ENCODE data around the gene ZWILCH.
"Not testable (repeated sequence)": the region's sequence is repeated elsewhere in the genome, so short reads cannot be mapped to it uniquely, and the experiment has no call there.

The ZWILCH gene

DNA sequence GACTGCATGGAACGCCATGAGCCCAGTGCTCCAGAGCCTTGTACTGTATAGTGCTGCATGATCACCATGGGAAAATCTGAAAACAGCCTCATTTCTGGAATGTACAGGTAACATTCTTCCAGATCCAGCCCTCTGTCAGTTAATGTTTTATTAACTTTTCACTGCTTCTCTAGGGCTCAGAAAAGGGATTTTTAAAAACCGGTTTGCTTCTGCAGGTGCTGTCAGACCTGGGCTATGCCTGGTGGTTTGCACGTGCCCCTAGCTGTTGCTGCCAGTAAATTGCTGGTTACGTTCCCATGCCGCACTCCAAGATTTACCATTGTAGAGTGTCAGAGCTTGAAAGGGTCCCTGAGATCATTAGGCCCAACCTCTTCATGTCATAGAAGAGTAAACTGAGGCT, 16.6 kb upstream of the ZWILCH start:
- no peak for DNase-seq

DNA sequence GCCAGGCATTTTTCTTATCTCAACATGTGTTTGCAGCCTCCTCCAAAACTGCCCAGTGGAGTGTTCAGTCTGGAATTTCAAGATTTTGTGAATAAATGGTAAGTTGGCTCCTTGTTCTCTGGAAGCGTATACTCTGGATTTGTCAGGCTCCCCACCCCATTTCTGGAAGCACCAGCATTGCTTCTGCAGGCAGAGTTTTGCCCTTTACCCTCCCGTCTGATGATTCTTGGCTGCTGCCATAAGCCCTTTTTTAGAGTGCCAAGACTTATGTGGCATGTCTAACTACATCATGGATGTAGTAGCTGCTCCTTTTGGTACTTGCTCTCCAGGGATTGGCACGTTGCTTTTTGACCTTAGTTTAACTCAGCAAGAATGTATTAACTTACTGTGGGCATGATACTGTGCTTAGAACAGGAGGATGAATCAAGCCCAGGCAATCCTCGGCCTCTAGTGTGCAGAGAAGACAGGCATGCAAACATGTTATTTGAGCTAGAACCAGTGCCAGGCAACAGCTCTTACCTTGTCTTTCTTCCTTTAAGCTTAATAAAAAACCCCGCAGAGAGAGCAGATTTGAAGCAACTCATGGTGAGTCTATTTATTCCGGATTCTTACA, 15.8 kb upstream of the ZWILCH start:
- no peak for DNase-seq

DNA sequence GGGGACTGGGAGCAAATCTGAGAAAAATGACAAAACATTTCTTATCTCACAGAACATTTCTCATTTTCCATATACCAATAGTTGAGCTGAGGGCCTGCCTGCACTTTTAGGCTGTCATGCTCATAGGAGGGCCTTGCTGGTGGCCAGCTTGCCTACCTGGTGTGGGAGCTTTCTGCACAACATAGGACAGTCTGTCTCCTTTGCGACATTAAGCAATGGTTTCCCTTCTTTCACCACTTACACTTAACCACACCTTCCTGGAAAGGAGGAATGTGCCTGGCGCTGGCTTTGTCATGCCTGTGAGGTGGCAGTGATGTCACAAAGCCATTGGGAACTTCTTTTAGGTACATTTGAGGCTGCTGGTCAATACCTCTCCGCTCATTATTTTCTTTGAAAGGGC, 13.3 kb upstream of the ZWILCH start:
- no peak for DNase-seq

DNA sequence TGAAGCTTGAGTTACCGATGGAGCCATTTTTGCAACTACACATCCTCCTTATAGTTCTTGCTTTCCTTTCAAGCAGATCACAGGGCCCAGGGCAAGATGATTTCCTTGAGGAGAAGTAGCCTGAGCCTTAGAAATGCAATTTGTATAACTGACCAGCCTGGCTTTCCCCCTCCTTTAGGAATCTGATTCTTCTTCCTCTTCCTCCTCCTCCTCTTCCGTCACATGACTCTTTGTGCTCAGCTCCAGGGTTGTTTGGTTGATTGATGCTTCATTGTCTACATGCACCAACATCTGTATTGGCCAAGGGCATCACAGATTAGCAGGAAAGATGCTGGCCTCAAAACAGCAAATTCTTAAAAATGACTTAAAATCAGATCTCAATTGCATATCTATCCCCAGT, 10.9 kb upstream of the ZWILCH start:
- DNase-seq: no peak

DNA sequence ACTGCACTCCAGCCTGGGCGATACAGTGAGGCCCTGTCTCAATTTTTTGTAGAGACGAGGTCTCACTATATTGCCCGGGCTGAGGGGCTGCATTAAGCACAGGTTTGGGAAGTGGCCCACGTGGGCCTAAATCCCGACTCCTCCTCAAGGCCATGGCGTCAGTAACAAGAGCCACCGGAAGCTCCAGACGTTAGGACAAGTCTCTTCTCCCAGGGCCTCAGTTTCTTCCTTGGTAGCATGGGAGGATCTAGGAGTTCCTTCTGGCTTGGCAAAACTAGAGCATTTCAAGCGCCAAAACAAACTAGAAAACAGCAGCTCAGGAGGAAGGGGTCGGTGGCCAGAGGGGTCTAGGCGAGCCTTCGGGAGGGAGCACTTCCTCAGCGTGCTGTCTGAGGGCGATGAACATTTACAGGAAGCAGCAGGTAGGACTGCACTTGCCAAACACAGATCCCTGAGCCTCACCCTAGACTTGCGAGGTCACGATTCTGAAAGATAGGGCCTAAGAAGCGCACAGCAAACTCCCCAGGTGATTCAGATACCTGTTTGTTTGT, 8.1 kb upstream of the ZWILCH start:
- no peak for DNase-seq

DNA sequence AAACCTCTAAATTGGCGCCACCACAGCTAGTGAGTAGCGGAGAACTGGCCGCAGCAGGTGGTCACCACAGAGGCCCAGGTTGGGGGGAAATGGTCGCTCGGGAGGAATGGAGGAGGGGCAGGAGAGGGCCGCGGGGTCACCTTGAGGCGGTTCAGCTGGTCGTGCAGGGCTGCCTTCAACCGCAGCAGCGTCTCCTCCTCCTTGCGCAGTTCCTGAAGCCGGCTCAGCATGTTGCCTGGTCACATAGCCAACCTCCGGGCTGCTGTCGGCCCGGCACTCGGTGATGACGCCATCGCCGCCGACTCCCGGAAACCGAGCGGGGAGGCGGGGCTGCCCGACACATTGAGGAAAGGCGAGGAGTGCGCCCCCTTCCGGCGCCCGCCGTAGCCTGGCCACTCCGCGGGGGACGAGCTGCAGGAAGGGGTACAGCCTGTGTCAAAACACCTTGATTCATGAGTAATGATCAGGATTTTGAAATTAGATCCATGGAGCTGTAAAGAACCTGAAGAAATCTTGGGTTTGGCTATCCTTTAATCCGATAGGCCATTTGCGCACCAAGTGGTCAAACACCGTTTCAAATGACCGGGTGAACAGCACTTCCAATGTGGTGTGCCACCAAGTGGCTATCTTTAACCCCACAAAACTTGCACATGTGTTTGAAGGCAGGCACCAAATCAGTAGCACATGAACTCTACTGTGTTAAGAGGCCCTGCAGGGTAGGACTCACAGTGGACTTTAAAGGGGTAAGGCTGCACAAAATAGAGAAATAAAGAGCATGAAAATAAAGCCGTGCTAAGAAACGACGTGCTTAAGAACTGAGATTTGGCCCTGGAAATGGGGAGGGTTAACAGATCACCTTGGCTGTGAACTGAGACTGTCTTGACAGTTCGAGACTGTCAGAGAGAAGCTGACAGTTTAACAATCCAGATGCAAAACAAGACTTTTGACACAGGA, 7.3 kb upstream of the ZWILCH start, which contains the start of gene SNAPC5:
SNAPC5 (minus strand) TSS at position 261 of the 954 bp plus-strand sequence; CDS start at position 230, 31 bp downstream.
- peak; percentile 93 for DNase-seq

DNA sequence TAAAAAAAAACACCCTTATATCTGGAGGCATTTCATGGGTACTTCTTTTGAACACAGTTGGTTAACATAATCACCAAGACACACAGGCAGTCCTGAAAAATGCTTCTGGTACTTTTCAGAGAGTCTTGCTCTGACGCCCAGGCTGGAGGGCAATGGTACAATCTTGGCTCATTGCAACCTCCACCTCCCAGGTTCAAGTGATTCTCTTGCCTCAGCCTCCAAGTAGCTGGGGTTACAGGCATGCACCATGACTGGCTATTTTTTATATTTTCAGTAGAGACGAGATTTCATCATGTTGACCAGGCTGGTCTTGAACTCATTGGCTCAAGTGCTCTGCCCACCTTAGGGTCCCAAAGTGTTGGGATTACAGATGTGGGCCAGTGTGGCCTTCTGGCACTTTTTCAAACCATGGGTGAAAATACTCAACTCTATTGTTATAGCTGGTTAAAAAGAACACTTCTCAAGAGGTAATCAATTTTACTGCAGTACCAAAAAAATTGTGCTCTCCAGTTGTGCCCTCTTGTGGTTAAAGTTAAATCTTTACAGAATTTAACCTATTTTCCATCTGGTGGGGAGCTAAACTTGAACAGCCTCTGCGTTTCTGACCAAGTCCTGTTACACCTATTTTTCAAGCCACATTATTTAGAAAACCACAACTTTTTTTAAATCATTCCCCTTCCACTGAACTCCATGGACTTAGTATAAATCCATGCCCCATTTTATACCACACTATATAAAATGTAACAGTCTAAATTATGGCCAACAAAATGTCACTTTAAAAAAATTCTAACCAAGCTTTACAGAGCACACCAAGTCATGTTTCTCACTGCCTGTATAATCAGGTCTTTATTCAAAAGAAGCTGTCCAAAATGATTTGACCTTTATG, 6.4 kb upstream of the ZWILCH start:
- peak; percentile 53 for DNase-seq

DNA sequence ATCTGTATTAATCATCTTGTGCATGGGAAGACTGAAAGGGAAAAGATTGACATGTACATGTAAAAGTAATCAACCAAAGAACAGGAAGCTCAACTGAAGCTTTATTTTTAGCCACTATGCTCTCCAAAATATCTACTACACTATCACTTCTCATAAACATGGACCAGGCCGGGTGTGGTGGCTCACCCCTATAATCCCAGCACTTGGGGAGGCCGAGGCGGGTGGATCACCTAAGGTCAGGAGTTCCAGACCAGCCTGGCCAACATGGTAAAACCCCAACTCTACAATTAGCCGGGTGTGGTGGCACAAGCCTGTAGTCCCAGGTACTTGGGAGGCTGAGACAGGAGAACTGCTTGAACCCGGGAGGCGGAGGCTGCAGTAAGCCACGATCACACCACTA, 4.8 kb upstream of the ZWILCH start:
- DNase-seq: not testable (repeated sequence)

DNA sequence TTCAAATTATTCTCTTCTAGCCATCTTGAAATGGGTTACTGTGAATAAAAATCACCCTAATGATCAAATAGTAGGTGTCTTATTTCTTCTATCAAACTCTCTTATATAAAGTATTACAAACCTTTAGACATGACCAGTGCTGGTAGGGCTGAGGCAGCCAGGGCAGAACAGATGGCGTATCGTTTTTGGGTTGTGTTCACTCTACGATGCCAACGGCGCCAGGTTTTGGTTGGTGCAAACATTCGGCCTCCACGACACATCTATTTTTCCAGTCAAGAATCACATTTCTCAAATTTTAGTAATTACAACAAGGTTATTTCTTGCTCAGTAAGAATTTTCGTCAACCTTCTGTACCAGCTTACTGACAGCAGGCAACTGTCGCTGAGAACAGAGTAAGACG, 2.6 kb upstream of the ZWILCH start:
- no peak for DNase-seq

DNA sequence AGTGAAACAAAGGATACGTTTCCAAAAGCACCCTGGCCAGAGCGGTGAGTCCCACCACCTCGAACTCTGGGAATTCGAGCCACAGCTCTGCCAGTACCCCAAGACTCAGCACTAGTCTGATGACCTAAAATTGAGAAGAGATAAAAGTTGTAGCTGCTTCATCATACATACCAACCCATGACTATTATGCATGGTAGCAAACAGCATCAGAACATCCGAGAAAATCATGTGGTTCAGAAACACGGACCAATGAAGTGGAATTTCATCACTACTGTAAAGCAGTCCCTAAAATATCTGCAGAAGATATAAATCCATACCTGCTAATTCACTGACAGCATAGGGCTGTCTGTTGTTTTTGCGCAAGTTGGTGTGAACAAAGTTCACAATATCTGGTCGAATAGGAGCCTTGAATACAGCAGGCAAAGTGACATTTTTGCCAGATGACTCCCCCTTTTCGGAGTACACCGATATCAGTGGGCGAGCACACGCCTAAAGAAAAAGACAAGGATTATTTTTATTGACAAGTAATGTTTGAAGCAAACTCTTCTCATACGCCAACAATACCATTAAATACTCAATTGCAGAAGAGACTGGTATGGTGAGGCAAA, 2.0 kb upstream of the ZWILCH start:
- not testable (repeated sequence) for DNase-seq

DNA sequence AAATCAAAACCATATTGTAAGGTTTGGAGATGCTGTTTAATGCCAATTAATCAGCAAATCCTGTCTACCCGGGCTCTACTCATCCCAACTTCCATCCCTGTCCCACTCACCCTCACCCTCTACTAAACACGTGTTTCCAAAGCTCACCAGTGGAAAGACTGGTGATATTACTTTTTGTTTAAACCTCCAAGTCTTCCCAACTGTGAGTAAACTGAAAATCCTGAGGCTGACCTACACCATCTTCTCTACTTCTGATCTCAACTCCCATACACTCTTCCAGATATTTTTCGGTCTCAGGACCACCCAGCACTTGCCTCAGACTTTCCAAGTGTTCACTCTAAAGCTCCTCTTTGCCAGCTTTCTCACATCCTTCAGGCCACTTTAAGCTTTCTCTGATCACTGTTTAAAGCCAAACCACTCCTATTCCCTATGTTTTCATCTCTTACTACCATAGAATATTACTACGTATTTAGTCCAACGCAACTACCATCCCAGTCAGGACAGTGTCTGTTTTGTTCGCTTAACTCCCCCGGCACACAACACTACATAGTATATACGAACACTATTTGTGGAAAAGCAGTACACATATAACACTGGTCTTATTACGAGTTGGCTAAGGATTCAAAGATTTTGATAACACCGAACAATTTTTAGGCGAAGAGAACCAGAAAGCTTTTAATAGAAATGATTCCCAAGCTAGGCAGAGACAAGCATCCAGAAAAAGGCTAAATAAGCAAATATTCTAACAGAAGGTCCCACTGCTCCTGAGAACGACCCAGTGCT, 1.2 kb upstream of the ZWILCH start:
- DNase-seq: no peak

DNA sequence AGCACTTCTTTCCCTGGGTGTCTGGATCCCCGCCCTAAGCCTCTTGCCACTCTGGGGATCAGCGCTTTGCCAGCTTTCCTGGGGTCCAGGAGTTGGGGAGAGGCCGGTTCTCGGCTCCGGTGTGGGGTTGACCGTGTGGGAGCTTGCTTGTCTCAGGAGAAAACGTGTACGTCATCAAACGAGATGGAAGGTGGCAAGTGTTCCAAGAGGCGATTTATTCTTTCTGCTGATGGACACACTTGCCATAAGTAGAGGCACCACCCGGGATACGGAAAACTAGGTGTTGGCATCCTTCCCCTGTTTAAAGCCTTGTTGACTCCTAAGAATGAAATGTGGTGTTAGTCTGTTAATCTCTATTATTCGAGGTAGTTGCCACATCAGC, 295 bp downstream of the ZWILCH start:
- no peak for DNase-seq

DNA sequence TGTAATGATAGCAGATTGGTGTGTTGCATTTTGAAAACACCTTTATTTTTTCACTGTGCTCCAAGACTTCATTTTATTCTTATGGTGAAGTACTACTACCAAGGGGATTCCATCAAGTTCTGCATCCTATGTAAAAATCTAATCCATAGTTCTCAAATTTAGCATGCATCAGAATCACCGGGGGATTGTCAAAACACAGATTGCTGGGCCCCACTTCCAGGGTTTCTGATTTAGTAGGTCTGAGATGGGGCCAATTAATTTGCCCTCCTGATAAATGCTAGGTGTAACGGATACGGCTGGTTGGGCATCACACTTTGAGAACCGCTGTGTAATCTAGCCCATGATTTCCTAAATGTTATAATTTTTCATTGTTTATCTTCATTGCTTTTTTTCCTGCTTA, 692 bp downstream of the ZWILCH start:
- no peak for DNase-seq

DNA sequence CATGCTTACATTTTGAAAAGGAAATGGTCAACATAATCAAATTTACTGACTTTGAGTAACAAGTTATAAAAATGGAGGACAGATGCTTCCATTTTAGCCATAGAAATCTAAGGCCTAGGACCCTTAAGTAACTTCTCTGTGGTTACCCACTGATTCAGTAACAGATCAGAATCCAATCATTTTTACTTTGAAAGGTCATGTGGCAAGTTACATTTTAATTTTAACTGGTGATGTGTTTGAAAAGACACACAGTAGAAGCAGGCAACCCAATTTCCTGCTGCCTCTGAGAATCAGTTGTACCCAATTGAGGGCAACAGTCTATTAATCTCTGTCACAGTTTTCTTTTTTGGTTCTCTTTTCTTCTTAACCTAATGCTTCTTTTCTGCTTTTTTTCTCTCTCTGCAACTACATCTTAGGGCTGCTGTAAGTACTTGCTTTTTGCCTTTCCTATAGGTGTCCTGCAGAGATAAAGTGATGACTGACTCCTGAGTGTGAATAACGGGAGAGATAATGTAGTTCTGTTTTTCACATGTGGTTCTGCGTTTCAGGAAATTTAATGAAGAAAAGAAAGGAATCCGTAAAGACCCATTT, 3.3 kb downstream of the ZWILCH start:
- DNase-seq: no peak

DNA sequence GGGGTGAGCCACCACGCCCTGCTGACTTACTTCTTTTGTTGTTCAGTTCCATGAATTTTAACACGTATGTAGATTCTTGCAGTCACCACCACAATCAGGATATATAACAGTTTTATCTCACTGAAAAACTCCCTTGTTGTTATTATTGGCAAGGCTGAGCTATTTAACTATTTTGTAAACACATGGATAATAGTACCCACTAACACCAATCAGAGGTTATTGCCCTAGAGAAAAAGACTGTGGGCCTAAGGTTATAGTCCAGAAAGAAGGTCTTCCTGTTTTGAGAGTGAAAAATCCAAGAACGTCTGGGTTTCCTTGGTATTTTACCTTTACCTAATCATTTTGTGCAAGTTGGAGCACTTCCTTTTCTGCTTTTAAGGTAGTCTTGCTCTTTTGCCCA, 9.5 kb downstream of the ZWILCH start:
- DNase-seq: no peak

DNA sequence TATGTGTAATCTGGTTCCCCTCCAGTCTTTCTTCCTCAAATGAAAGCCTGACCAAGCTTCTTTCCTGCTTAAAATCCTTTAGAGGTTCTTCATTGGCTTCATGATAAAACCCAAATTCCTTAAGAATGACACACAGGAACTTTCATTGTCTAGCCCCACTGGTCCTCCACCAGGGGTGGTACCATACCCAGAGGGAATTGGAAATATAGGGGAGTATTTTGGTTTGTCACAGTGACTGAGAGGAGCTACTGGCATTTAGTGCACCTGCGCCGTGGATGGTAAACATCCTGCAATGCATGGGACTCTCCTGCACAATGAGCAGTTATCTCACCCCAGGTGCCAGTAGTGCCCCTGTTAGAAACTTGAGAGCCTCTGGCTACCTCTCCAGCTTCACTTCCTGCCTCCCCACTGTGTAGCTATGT, 10.8 kb downstream of the ZWILCH start:
- DNase-seq: peak; percentile 51

DNA sequence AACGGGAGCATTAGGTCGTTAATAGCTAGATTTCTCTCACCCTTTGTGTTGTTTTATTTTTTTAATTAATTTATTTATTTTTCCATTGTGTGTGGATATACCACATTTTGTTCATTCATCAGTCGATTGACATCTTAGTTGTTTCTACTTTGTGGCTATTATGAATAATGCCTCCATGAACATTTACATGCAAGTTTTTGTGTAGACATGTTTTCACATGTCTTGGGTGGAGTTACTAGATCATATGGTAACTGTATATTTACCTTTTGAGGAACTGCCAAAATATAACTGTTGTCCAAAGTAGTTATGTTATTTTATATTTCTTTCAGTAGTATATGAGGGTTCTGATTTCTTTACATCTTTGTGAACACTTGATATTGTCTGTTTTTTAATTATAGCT, 18.8 kb downstream of the ZWILCH start:
- DNase-seq: no peak

DNA sequence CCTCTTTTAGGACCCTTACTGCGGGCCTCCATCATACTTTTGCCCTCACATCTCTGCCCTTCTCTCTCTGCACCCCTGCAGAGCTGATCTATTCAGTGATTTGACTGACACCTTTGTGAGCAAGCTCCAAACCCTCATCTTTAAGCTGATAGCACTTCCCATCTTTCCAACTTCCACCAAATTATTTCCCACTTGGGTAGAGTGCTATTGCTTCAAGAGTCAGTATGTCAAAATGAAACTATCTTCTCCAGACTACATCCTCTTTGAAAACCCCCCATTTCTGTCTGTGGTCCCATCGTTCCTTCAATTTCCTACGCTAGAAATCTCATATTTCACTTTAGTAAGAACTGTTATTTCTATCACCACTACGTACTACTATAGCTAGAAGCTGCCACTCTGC, 19.7 kb downstream of the ZWILCH start:
- DNase-seq: no peak

DNA sequence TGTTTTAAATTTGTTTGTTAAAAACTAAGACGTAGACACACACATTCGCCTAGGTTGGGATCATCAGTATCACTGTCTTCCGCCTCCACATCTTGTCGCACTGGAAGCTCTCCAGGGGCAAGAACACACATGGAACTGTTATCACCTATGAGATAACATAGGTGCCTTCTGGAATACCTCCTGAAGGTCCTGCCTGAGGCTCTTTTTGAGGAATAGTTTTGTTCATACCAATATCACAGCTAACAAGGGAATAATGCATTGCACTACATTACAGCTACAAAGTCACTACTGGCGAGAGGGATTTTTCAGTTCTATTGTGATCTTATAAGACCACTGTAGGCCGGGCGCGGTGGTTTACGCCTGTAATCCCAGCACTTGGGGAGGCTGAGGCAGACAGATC, 29.9 kb downstream of the ZWILCH start:
- no peak for DNase-seq

DNA sequence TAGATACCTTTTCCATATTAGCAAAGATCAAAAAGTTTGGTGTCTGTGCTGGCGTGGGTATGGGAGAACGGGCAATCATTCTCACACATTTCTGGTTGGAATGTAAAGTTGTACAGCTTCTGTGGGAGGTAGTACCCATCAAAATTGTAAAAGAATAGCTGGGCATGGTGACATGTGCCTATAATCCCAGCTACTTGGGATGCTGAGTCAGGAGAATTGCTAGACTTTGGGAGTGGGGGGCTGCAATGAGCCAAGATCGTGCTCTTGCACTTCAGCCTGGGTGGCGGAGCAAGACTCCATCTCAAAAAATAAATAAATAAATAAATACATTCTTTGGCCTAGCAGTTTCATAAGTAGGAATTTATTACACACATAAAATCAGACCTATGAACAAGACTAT, 37.8 kb downstream of the ZWILCH start:
- DNase-seq: no peak

DNA sequence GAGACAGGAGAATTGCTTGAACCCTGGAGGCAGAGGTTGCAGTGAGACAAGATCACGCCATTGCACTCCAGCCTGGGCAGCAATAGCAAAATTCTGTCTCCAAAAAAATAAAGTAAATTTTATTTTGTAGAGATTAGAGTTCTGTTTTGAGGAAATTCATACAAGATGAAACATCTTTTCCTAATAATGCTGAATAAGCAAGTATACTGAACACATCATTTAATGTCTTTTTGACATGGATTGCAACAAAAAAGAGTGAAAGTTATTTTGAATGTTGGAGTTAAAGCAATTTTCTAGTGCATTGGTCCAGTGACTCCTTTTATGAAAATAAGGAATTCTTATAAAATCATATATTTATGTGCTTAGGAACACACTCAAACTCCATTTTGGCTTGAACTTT, 40.1 kb downstream of the ZWILCH start:
- DNase-seq: no peak

Measured in fibroblast of skin of back (primary cell).